Stimulated activated CD4-positive, alpha-beta T cell treated with anti-CD3 and anti-CD28 coated beads, TNF-alpha, amount 100 ng/mL, for 24 hours (primary cell): ENCODE data around the gene TMEM95.

Experiments used
- DNase-seq, 3 experiments: peaks; one replicate each; pipeline ENCODE4 v3.0.0-alpha.2; 2020; ENCODE audit warnings: low read depth in 3 of 3

Gene TMEM95

GRCh38 chr17:7403977-7404736, 49.2 kb downstream of the TMEM95 start, which contains the start of gene TMEM256:
Gene TMEM256 (minus strand): TSS chr17:7404097. CDS start chr17:7404084, 13 bp downstream.
- peak; percentile 87 to 97 (median 94) for DNase-seq

- peak in 1 of 3 experiments; percentile 63 for DNase-seq
These were observed 49.9 kb downstream of the TMEM95 start for GRCh38 chr17:7404737-7405349.

- no peak for DNase-seq
These were observed 50.6 kb downstream of the TMEM95 start for GRCh38 chr17:7405350-7406234.

- DNase-seq = no peak
These were observed 51.4 kb downstream of the TMEM95 start for GRCh38 chr17:7406235-7406825.
